Middle frontal gyrus (tissue), 1 donor: ENCODE data around the gene WRAP53.
A peak's percentile ranks its signal among the peaks of the same experiment; 100 is the strongest.

Source experiments
- DNase-seq: peaks from one replicate; pipeline ENCODE4 v3.0.0-alpha.2; 2015; ENCODE audit warnings: low spot score; ENCODE audit errors: extremely low spot score

The WRAP53 gene

GRCh38 chr17:7740481-7741001 is 52.3 kb downstream of the WRAP53 start:
- DNase-seq = no peak

GRCh38 chr17:7742729-7743128 is 54.5 kb downstream of the WRAP53 start:
- DNase-seq = no peak

GRCh38 chr17:7744416-7744815 is 56.1 kb downstream of the WRAP53 start:
- DNase-seq = no peak

DNA sequence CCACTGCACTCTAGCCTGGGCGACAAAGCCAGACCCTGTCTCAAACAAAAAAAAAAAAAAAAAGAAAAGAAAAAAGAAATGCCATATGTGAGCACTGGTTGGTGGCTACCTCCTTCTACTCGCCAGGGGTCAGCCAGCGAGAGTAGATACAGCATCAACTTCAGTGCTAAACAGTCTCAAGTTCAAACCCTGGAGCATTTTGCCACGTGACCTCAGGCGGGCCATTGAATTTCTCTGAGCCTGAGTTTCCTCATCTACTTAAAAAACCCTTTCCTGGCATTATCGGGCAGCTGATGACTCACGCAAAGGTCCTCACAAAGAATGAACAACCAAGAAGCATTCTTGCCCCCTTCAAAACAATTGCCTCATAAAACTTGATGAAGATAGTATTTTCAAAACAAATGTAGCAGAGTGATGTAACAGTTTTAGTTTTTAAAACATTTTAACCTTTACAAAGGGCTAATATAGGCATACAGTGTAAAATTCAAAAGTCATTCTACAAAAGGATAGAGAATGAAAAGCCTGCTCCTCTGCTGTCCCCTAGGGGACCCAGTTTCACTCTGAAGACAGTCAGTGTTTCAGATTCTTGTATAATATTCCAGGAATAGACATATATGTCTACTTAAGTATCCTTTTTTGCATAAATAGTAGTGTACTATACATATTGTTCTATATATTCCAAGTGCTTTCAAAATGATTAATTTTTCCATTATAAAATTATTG is 57.6 kb downstream of the WRAP53 start:
- DNase-seq = no peak

GRCh38 chr17:7747635-7748071 is 59.4 kb downstream of the WRAP53 start:
- DNase-seq = no peak

GRCh38 chr17:7748076-7748775 is 59.9 kb downstream of the WRAP53 start:
- DNase-seq = no peak

DNA sequence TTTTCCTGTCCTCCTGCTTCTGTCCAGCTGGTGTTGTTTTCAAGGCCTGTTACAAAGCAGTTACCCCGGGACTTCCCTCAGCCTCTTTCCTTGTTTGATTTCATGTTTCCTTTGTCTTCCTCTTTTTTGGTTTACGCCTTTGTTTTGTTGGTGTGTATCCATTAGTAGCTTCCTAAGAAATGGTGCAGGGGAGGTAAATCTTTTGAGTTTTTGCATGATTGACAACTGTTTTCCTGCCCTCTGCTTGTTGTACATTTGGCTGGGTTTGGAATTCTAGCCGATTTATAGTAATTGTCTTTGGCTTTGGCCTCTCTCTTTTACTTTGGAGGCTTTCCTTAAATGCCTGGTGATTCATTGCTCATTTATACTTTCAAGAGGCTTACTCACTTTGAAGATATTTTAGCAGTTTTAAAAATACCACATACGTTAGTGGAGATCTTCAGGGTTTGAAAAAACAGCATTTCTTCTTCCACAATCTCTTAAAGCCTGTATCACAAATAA is 62.1 kb downstream of the WRAP53 start:
- DNase-seq = peak; percentile 32
